ACC112 (cell line): ENCODE measurements around the gene NOTUM.

Source experiments
- H2AFZ ChIP-seq: fragments of 200-600 bp; sonication (generic); one replicate; pipeline ENCODE4 v1.6.0; 2017; ENCODE audit warnings: antibody characterized with exemption, low read length; ENCODE audit not compliant: unreplicated experiment
- H3K27ac ChIP-seq: fragments of 200-600 bp; sonication (generic); 2 replicates; pipeline ENCODE4 v1.5.1; 2014; ENCODE audit warnings: low read depth, mild to moderate bottlenecking, antibody characterized with exemption, low read length, moderate library complexity
- H3K27me3 ChIP-seq: fragments of 200-600 bp; sonication (generic); 2 replicates; pipeline ENCODE4 v1.6.1; 2014; ENCODE audit warnings: mild to moderate bottlenecking, antibody characterized with exemption, low read length, moderate library complexity, mixed read lengths; ENCODE audit not compliant: insufficient read depth
- H3K36me3 ChIP-seq: fragments of 200-600 bp; sonication (generic); 2 replicates; pipeline ENCODE4 v1.6.1; 2016; ENCODE audit warnings: mild to moderate bottlenecking, antibody characterized with exemption, low read length, moderate library complexity, mixed read lengths; ENCODE audit not compliant: insufficient read depth
- H3K4me1 ChIP-seq: fragments of 200-600 bp; sonication (generic); one replicate; pipeline ENCODE4 v1.6.1; 2016; ENCODE audit warnings: low read length, mixed read lengths; ENCODE audit not compliant: insufficient read depth, unreplicated experiment, control insufficient read depth
- H3K4me3 ChIP-seq: fragments of 200-600 bp; sonication (generic); 2 replicates; pipeline ENCODE4 v1.5.1; 2014; ENCODE audit warnings: mild to moderate bottlenecking, low read depth, low read length
- H3K79me2 ChIP-seq: fragments of 200-600 bp; sonication (generic); one replicate; pipeline ENCODE4 v1.6.0; 2016; ENCODE audit warnings: low read length; ENCODE audit not compliant: control insufficient read depth, unreplicated experiment, insufficient read depth

NOTUM gene

DNA sequence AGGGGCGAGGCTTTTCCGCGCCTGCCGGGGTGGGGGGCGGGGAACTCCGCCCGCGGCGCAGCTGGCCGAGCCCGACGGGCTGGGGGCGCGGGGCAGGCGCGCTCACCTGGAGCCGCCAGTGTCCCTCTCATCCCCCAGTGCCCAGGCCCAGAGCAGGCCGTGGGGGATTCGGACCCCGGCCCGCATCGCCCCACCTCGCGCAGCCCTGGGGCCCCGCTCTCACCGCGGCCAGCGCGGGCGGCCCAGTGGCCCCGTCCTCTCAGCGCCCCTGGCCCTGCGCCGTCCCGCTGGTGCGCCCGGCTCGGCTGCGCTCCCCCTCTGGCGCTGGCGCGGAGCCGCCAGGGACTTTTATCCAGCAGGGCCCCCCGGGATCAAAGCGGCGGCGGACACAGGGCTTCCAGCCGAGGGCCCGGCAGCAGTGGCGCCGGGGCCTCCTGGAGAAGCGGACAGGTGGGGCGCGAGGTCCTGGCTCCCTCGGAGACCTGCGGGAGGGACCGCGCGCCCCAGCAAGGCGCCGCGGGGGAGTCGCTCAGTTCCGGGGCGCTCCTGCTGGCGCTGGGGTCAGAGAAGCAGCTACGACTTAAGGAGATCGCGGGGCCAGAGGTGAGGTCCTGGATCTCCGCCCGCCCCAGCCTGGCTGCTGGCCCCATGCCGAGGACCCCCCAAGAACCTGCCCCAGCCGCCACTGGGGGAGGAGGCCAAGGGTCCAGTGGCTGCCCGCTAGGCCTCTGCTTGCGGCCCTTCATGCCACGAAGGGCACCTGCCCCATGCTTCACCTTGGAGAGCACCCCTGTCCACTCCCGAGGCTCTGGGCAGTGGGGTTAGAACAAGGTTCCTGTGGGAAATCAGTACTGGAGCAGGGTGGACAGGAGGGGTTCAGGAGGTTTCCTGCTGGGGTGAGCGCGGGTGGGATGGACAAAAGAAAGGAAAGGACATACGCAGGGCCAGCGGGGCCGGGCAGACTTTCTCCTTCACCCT is 823 bp upstream of the NOTUM start:
- H3K79me2 ChIP-seq: no peaks in the 10 kb centered on the region

DNA sequence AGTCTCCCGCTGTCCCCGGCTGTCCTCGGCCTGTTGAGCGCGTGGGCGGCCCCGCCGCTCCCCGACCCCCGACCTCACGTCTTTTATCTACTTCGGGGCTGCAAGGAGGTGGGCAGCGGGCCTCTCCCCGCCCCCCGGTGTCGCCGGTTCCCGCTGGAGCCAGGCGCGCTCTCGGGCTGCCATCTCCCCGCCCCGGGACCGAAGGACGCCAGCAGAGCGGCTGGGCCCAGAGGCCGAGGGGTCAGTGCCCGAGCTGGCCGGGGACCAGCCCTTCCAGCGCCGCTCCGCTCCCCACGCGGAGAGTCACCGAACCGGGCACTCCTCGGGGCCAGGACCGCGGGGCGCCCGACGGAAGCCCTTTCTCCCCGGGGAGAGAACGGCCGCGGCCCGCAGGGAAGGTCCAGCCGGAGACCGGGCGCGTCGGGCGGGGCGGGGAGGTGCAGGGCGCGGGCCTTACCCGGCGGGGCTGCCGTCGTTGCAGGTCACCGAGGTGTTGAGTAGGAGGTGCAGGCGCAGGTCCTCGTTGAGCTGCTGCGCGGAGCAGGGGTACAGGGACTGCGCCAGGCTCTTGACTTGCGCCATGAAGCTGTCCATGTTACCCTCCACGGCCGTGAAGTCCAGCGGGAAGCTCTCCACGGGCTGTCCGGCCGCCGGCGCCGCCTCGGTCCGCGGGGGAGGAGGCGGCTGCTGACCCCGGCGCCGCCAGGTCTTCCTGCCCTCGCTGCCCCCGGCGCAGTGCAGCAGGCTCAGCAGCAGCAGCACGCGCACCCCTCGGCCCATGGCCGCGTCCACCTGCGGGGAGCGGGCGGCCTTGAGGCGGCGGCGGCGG is 643 bp downstream of the NOTUM start:
- peaks cover 57% of the 10 kb centered on the region for H3K27me3 ChIP-seq
- no peak overlapping the region for H3K27ac ChIP-seq
- peak overlapping the region; percentile 33; the same call in 1 of the 2 replicates for H3K4me3 ChIP-seq
- H2AFZ ChIP-seq: no peak overlapping the region
- H3K4me1 ChIP-seq: no peaks in the 10 kb centered on the region
- H3K79me2 ChIP-seq: no peaks in the 10 kb centered on the region
- no peaks in the 10 kb centered on the region for H3K36me3 ChIP-seq

More for the DNA sequence above, 823 bp upstream of the NOTUM start:
- Histone ChIP-seq H3K4me3 (no peak overlapping the region), H2AFZ (no peak overlapping the region), H3K27ac (no peak overlapping the region), H3K36me3 (no peaks in the 10 kb centered on the region), H3K27me3 (peaks cover 57% of the 10 kb centered on the region), H3K4me1 (no peaks in the 10 kb centered on the region)

GRCh38 chr17:81959362-81960129 is 1.4 kb downstream of the NOTUM start:
- Histone ChIP-seq H3K36me3 (no peaks in the 10 kb centered on the region), H3K27me3 (peaks cover 57% of the 10 kb centered on the region), H2AFZ (no peak overlapping the region), H3K79me2 (no peaks in the 10 kb centered on the region), H3K4me3 (peak overlapping the region; percentile 33; the same call in 1 of the 2 replicates), H3K4me1 (no peaks in the 10 kb centered on the region), H3K27ac (no peak overlapping the region)

- Histone ChIP-seq H3K4me1 (no peaks in the 10 kb centered on the region), H3K27me3 (peaks cover 50% of the 10 kb centered on the region), H2AFZ (no peak overlapping the region), H3K4me3 (no peak overlapping the region), H3K36me3 (no peaks in the 10 kb centered on the region), H3K79me2 (no peaks in the 10 kb centered on the region), H3K27ac (no peak overlapping the region)
Measured at GRCh38 chr17:81958633-81959342, 2.2 kb downstream of the NOTUM start.

DNA sequence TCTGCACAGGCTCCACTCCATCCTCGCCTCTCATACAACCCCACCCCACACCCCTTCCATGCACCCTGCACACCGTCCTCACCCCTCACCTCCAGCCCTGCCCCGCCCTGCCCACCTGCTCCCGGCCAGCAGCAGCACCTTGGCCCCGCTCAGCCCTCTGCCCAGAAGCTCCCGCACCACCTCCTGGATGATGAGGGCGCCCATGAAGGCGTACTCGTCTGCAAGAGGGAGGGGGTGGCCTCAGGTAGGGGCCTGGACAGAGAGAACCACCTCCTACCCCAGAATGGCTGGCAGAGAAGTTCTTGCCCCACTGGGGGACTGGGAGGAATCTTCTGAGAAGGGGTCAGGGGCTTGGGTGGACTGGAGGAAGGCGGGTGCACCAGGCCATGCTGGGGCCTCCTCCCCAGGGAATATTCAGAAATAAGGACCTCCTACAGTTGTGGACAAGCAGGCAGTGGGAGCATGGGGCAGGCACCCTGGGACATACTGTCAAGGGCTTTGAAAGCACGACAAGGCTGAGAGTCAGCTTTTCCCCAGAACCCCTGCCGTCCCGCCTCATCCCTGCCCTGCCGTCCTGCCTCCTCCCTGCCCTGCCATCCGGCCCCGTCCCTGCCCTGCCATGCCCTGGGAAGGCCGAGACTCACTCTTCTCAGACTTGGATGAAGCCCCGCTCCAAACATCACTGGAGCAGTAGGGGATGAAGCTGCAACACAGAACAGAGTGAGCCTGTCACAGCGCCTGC is 3.1 kb downstream of the NOTUM start:
- Histone ChIP-seq H3K79me2 (no peaks in the 10 kb centered on the region), H3K36me3 (no peaks in the 10 kb centered on the region), H3K4me1 (no peaks in the 10 kb centered on the region), H3K27me3 (peaks cover 43% of the 10 kb centered on the region), H3K27ac (no peak overlapping the region), H2AFZ (no peak overlapping the region), H3K4me3 (no peak overlapping the region)

DNA sequence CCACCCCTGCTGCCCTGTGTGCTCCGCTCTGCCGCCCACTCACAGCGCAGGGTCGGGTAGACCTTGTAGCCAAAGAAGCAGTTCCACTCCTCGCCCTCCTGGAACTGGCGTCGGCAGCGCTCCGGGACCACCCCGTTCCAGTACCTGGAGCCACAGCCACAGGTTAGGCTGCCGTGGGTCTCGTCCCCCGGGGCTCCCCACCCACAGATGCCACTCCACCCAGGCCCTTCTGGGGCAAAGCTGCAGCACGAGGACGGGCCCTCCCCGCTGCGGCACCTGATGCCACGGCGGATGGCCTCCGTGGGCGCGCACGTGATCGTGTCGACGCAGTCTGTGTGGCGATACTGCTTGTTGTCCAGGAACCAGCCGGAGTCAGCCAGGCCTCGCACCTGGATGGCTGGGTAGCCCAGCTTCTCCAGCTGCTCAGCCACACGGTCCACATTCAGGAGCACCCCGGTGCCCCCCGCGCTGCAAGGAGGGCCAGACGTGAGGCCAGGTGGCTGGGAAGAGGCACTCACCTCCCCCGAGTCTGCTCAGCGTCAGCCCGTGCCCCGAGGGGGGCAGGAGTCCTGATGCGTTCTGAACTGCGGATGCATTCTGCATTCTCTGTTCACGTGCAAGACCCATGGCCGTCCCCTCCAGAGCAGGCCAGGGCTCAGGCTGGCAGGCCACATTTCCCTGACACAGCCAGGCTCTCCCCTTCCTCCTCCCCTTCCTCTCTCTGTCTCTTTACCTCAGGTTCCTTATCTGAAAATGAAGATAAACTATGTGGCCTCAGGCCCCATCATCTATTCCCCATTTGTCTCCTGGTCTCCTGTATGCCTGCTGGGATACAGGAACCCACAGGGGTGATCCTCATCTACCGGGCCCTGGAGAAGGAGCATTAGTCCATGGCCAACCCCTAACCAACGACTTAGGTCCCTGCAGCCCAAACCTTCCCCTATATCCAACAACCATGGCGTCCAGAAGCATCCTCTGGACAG is 4.1 kb downstream of the NOTUM start:
- no peaks in the 10 kb centered on the region for H3K36me3 ChIP-seq
- no peaks in the 10 kb centered on the region for H3K4me1 ChIP-seq
- H3K79me2 ChIP-seq: no peaks in the 10 kb centered on the region
- H2AFZ ChIP-seq: no peak overlapping the region
- H3K27me3 ChIP-seq: peaks cover 33% of the 10 kb centered on the region
- H3K27ac ChIP-seq: no peak overlapping the region
- H3K4me3 ChIP-seq: no peak overlapping the region

DNA sequence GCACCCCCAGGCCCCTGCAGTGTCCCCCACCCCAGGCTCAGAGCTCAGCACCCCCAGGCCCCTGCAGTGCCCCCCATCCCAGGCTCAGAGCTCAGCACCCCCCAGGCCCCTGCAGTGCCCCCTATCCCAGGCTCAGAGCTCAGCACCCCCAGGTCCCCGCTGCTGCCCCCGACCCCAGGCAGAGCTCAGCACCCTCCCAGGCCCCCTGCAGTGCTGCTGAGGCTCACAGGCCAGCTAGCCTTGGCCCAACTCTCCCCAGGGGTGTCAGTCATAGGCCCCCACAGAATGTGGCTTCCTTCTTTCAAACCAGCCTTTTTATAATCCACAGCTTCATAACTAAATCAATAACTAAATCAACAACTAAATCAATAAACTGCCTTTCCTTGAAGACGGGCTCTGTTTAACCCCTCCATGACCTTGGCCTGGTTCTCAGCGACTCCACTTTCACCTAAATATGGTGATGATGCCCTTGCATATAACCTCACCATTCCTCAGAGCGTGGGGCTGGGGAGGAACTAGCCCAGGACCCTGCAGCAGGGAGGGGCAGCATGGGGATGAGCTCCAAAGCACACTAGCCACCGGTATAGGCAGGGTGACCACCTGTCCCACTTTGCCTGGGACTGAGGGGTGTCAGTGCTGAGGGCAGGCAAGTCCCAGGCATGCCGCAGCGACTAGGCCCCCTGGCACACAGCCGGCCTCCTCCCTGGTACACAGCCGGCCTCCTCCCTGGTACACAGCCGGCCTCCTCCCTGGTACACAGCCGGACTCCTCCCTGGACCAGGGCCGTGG is 5.0 kb downstream of the NOTUM start:
- H3K36me3 ChIP-seq: no peaks in the 10 kb centered on the region
- no peak overlapping the region for H3K27ac ChIP-seq
- peaks cover 28% of the 10 kb centered on the region for H3K27me3 ChIP-seq

DNA sequence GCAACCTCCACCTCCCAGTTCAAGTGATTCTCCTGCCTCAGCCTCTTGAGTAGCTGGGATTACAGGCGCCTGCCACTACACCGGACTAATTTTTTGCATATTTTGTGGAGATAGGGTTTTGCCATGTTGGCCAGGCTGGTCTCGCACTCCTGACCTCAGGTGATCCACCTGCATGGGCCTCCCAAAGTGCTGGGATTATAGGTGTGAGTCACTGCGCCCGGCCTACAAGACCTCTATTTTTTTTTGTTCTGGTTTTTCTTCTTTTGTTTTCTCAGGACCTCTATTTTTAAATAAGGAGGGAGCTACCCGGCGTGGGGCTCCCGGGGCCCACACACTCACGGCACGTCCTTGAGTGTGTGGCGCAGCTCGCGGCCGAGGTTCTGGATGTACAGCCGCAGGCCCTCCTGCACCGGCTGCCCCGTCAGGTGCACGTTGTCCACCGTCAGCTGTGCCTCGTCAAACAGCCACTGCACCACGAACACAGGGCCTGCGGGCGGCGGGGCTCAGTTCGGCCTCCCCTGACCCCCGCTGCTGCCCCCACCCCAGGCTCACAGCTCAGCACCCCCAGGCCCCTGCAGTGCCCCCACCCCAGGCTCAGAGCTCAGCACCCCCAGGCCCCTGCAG is 5.8 kb downstream of the NOTUM start:
- H3K27me3 ChIP-seq: peaks cover 22% of the 10 kb centered on the region
- no peaks in the 10 kb centered on the region for H3K79me2 ChIP-seq
- no peaks in the 10 kb centered on the region for H3K4me1 ChIP-seq
- H3K36me3 ChIP-seq: no peaks in the 10 kb centered on the region
- no peak overlapping the region for H2AFZ ChIP-seq
- no peak overlapping the region for H3K27ac ChIP-seq
- no peak overlapping the region for H3K4me3 ChIP-seq

More for the DNA sequence above, 5.0 kb downstream of the NOTUM start:
- Histone ChIP-seq H3K4me3 (no peak overlapping the region), H3K4me1 (no peaks in the 10 kb centered on the region), H3K79me2 (no peaks in the 10 kb centered on the region), H2AFZ (no peak overlapping the region)
